ENCODE measurements around the gene ADGRA1.

ADGRA1 gene

DNA sequence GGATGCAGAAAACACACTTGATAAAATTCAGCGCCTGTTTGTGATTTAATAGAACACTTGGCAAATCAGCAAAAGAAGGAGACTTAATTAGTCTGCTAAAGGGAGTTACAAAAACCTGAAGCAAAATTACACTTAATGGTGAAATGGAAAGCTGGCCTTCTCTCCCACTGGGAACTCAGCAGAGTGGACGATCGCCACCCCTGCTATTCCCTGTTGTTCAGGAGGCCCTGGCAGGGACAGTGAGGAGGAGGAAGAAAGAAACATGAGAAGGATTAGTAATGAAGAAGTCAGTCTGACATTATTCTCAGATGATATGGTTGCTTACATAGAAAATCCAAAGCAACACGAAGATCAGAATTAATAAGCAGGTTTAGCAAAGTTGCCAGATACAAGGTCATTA, 66.7 kb downstream of the ADGRA1 start:
- no peak for DNase-seq

DNA sequence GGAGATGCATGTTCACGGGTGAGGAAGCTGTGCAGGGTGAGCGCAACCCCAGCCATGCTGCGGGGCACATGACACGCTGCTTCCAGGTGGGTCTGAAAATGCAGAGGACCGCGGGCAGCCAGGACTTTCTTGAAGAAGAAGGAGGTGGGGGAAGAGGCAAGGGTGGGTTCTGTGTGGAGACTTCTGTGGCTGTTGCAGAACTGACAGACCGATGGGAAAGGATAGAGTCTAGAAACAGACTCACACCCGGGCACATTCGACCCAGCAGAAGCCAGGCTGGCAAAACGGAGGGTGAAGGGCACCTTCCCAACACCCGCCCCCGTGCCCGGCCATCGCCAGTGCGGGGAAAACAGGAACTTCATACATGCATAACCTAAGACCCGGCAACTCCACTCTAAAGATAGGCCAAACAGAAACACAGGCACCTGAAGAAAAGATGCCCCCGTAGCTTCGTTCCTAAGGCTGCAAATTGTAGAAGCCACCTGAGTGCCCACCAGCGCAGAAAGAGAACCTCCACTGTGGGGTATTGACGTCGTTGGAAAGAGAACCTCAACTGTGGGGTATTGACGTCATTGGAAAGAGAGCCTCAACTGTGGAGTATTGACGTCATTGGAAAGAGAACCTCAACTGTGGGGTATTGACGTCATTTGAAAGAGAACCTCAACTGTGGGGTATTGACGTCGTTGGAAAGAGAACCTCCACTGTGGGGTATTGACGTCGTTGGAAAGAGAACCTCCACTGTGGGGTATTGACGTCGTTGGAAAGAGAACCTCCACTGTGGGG, 67.5 kb downstream of the ADGRA1 start:
- DNase-seq = no peak

DNA sequence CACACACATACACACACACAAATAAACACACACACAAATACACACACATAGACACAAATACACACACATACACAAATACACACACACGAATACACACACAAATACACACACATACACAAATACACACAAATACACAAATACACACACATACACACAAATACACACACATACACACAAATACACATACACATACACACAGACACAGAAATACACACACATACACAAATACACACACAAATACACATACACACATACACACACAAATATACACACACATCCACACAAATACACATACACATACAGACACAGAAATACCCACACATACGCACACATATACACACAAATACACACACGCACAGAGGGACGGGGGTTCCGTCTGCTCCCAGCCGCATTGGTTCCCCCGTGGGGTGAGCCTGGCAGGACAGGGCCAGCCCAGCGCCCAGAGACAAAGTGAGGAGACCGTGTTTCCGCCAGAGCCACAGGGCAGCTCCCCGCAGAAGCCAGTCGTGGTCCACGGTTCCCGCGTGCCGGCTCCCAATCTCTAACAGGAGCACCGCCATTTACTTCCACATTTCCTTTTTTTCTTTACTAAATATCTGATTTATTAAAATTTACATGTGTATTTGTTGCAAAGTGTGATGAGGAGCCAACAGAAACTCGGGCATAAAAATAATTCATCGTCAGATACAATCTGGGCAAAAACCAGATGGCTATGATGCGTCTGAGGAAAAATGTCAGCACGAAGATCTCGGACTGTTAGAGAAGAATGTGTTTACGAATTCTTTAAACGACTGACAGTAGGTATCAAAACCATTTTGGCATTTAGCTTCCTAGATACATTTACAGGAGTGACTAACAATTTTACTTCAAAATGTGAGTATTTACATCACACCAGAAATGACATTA, 69.2 kb downstream of the ADGRA1 start:
- no peak for DNase-seq

- no peak for DNase-seq
Measured at GRCh38 chr10:133157662-133158436, 70.1 kb downstream of the ADGRA1 start.

DNA sequence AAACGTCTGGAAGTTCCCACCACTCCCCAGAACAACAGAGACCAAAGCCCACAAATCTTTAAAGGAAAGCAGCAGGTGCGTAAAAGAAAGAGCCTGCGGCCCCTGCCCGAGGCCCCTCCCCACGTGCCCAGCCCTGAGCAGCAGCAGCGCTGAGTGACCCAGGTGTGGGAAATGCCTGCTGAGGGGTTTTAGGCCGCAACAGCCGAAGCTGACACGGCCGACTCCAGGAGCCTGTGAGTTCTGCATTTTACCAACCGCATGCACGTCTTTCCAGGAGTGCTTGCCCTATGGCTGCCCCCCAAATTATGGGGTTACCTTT, 70.7 kb downstream of the ADGRA1 start:
- no peak for DNase-seq

DNA sequence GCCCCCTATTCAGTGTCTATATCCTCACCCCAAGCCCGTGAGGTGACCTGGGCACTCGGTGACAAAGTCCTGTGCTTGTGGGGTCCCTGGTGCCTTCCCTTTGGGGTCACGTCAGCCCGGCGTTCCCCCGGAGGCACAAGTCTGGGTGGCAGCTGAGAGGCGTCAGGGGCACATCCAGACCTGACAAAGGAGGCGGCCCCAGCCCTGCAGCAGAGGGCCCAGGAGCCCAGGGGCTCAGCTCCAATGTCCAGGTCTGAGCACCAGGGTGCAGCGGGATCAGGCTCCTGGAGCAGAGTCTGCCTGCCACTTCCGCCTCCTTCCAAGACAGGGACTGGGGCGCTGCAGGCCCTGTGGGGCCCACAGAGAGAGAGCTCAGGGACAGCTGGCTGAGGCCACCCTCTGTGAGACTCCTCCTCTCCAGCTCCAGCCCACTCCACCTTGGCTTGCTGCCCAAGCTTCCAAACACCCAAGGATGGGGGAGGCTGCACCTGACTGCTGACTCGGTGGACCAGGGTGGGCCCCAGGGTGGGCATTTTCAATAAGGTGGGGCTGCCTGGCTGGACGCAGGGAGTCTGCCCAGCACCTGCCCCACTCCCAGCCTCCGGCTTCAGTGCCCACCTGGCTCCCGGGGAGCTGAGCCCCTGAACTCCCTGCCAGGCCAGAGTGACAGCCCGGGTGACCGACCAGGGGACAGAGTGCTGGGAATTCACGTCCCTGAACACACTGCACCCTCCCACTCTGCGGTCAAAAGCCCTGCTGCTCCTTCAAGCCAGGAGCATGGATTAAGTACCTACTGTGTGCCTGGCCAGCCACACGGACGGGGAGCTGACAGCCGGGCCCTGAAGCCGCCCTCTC, 71.3 kb downstream of the ADGRA1 start:
- DNase-seq = no peak

GRCh38 chr10:133159611-133159949, 71.9 kb downstream of the ADGRA1 start:
- DNase-seq = no peak

GRCh38 chr10:133159950-133160825, 72.5 kb downstream of the ADGRA1 start, which contains the start of gene KNDC1:
Gene KNDC1 (plus strand): TSS chr10:133160219. CDS start chr10:133160468, 249 bp downstream.
- DNase-seq = no peak

- no peak for DNase-seq
Measured at GRCh38 chr10:133160826-133161471, 73.2 kb downstream of the ADGRA1 start.

DNA sequence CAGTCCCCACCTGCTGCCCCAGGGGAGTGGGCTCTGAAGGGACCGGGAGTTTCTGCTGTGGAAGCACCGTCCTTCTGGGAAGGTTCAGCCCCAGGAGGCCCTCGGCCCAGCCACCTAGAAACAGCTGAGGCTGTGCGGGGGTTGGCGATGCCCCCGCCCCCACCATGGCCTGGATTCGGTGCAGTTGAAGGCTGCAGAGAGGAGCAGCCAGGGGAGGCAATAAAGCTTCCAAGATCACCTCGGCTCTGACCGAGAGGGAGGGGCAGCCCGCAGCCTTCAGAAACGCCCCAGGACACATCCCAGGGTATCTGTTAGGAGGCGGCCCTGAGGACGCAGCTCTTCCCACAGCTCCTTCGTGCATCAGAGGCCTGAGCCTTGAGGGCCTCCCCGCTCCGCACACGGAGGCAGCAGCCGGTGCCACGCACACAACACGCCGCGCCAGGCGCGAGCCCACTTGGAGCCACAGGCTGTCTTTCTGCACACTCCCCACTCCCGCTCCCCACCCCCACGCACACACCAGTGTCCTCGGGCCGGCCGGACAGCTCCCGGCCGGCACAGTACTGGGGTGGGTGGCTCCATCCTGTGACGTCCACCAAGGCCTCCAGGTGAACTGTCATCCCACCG, 73.9 kb downstream of the ADGRA1 start:
- DNase-seq = no peak

DNA sequence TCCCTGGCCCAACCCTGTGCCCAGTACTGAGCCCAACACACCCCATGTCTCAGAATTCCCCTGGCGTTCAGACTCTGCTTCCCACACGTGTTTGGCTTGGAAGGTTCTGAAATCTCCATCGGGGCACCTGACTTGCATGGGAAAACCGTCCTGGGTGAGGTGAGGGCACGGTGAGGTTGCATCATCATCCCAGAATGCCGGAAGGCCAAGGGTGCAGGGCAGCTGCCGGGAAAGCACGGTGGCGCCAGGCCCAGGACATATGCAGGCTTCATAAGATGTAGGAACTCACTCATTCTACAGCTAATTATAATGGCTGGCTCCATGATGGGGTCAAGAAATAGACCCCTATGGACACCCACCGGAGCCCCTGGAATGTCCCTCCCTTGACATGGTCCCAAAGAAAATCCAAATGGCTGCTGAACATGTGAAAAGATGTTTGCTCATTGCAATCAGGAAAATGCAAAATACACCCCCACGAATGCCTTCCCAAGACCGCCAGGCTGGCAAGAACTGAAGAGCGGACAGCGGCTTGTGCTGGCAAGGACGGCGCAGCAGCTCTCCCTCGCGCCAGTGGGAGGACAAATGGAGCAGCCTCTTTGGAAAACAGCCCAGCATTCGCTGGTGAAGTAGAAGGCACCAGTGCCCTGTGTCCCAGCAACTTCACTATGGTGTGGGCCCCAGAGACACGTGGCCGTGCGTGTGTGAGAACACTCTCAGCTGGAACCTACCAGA, 74.6 kb downstream of the ADGRA1 start:
- no peak for DNase-seq

DNA sequence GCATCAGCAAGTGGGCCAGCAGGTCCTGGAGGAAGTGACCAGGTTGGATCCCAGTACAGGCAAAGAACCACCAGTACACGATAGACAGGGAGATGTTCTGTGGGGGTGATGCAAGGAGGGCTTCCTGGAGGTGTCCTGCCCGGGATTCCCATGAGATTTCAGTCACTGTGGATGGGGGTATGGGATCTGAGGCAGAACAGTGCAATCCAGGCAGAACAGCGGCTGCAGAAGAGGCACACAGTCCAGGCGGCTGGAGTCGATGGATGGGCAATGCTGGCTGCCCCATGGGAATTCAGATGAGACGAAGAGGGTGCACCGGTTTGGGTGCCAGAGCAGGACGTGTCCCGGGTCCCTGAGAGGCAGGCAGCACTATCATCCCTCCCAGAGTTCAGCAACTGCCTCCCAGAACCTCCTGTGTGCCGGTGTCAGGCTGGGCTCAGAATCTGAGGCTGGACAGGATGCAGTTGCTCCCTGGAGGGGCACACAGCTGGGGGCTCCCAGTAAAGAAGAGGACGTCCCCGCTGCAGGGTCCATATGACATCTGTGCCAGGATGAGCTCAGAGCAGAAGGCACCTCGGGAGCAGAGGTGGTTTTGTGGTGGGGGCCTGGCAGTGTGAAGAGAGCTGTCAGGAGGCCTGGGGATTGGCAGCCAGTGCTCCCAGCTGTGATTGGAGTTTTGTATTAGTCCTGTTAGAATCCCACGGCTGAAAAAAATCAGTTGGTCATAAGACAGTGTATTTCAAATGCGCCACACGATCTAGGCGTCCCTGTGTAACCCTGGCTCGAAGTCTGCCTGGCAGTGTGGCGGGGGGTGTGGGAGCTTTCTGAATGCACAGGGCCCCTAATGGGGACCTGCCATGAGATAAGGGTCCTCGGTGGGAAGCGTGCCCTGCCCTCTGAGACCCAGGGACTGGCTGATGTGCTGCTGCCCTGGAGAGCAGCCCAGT, 75.5 kb downstream of the ADGRA1 start:
- DNase-seq = no peak

DNA sequence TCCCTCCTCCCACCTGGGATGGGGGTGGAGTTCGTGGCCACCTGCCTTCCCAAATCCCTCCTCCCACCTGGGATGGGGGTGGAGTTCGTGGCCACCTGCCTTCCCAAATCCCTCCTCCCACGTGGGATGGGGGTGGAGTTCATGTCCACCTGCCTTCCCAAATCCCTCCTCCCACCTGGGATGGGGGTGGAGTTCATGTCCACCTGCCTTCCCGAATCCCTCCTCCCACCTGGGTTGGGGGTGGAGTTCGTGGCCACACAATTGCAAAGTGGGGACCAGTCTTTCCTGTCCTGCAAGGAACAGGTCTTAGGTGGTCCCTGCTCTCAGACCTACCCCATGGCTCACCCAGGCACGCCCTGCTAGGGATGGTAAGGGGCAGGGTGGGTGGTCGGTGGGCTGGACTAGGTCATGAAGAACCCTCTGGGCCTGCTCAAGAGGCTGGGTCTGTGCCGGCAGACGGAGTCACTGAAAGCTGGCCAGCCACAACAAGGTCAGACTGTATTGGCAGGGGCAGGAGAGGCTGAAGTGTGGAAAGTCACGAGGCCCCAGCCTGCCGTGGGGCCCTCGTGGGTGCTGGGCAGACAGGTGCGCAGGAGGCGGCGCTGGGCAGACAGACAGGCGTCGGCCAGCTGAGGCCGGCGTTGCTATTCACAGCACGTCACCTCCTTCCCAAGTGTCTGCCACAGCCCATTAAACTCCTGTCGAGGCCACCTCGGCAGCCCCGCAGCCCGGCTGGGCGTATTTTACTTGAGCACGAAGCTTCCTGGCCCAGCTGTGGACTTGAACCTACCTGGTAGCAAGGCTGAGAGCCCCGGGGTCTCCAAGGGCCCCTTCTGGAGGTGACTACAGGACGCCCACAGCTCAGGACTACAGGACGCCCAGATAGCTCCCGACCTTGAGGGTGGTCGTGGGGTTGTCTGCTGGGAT, 76.4 kb downstream of the ADGRA1 start:
- no peak for DNase-seq

DNA sequence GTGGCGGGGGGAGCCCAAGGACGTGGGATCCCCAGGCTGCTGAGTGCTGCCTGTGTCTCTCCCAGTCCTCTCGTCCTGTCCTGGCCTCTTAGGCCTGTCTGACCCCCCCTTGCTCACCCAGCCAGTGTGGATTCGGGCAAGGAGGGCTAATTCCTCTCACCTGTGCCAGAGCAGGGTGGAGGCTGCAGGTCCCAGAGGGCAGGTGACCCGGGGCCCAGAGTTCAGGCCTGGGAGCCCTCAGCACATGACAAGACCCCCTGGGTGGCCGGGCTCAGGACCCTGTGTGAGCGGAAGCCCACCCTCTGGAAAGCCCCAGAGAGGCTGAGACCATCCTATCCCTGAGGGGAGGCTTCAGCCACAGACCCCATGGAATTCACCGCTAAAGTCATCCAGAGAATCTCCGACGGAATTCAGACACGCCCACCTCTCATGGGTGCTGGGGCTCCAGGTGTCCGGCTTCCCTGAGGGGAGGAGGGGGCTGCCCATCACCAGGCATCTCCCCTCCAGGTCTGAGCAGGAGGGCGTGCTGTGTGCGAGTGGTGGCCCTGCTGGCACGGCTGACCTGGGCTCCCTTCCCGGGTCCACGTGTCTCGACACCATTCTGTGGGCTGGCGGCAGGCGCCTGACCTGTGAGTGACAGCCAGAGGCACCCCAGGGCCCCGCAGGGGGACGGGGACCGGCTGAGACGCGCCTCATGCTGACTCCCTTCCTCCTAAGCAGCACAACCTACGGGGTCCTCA, 77.3 kb downstream of the ADGRA1 start:
- no peak for DNase-seq

GRCh38 chr10:133165556-133166503, 78.1 kb downstream of the ADGRA1 start:
- no peak for DNase-seq

- DNase-seq = no peak
Measured at GRCh38 chr10:133166504-133166827, 78.7 kb downstream of the ADGRA1 start.
